Activated T-cell treated with anti-CD3 and anti-CD28 coated beads, Interleukin-2, amount 50 U/mL, for 1 hour (primary cell): ENCODE data around the gene DGKG.

Experiments used
- DNase-seq: peaks from one replicate; pipeline ENCODE4 v3.0.0-alpha.2; 2020

DGKG gene

DNA sequence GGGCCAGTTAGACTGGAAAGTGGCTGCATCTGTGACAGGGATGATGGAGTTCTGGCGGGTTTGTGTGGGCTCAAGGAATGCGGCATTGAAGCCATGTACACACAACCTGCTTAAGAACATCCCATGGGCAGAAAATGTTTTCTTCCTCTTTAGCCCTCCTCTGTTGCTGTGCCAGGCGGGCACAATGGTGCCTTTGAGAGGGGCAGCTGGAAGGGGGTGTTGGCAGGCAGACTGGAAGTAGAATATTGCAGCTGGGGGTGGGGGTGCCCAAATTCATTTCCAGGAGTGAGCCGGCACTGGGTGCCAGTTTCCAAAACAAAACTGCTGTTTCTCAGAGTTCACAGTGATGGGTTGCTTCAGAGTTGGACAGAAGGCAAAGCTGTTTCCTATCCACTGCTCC is 161.3 kb downstream of the DGKG start:
- no peak for DNase-seq

DNA sequence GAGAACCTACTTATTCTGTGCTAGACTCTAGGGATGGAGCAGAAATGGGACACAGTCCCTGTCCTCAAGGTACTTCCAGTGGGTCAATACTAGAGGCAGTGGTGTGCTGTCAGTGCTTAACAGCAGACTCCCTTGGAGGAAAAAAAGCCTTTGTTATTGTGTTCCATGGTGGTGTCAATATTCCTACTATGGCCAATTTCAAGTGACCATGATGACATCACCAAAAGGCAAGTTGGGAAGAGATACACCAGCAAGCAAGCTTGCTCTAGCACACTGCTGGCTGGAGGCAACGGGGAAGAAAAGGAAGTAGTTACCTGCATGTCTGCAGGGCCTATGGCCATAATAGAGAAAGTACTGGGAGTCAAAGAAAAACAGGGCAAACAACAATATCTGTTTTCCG is 163.6 kb downstream of the DGKG start:
- no peak for DNase-seq

GRCh38 chr3:186194451-186194811 is 167.6 kb downstream of the DGKG start:
- no peak for DNase-seq

GRCh38 chr3:186193534-186194450 is 168.2 kb downstream of the DGKG start:
- DNase-seq: no peak

GRCh38 chr3:186192823-186193222 is 169.2 kb downstream of the DGKG start:
- DNase-seq: no peak

DNA sequence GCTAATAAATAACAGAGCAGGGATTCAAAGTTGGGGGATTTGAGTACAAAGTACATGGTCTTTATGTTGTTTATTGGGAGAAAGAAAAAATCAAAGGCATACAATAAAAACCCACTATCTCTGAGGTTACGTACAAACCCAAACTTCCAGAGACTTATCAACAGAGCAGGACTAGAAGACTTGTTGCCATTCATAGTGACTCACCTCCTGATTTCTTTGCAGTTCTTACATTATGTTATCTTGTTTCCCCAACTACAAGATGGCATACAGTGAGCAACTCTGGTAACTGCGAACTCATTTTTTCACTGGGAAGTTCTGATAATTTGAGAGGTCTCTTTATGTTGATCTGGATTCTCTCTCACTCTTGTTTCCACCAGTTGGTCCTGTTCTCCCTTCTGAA is 172.5 kb downstream of the DGKG start:
- DNase-seq: no peak

DNA sequence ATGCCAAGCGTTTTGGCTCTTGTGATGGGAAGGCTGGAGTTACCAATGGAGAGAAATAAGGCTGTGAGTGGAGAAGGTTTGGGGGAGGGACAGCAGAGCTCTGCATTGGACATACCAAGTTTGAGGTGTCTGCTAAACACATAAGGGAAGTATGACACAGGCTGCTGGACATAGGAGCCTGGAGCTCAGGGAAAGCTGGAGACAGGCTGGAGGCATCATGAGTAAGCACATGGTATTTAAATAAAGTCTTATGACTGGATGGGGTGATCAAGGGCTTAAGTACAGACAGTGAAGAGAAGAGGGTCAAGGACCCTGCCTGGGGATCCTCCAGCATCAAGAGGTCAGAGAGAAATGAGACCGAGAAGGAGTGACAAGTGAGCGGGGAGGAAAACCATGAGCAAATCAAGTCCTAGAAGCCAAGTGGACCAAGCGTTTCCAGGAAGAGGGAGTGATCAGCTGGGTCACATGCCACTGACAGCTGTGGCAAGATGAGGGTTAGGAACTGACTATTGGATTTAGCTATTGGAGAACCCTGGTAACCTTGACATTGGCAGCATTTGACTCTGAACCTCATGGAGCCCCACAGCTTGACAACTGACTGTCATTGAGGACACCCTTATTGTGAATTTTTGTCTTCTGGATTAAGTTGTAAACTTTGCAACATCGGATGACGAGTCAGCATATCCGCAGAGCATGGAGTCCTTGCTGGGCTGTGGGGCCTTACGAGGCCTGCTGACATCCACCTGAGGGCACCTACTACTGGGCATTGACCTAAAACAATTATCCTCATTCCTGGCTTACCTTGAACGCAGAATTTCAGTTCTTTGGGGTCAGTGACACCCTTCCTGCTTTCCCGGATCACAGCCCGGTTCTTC is 174.4 kb downstream of the DGKG start:
- DNase-seq: no peak

DNA sequence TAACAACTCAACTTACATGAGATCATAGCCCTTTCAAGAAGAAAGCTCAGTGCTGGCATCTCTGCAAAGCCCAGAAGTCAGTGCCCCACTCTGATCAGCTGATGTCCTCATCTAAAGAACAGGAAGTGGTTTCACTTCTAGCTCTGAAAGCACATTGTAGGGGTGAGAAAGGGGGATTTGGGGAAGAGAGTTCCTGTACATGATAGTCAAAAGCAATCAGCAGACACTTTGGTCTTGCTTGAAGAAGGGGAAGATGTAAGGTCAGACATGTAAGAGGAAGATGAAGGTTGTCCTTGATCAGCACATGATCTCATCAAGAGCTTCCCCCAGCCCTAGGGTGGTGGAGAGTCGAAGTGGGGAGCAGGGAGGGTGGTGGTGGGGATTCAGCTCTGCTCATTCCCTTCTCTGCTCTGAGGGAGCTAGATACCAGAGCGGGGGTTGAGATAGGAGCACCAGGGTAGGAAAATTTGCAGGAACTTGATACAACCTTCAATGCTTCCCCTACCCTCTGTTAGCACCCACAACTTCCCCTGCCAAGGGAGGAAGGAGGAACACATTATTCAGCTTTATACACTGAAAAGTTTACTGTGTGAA is 176.7 kb downstream of the DGKG start:
- no peak for DNase-seq

GRCh38 chr3:186184021-186184420 is 178.0 kb downstream of the DGKG start:
- DNase-seq: no peak

GRCh38 chr3:186182850-186183249 is 179.2 kb downstream of the DGKG start:
- DNase-seq: no peak

DNA sequence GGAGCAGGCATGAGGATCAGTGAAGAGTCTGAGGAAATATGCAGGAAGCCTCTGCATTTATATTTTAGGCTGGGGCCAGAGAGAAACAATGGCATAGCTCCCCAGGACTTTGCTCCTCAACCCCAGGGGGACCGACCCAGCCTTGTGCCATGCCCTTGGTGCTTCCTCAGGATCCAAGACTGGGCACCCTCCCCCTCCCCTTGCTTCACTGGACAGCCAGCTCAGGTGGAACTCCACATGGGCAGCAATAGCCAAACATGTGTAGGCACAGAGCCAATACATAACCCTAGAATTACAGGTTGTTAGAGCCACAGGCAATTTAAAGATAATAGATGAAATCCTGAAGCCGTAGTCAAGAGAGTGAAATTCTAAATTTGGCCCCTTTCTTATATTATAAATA is 180.1 kb downstream of the DGKG start:
- no peak for DNase-seq

DNA sequence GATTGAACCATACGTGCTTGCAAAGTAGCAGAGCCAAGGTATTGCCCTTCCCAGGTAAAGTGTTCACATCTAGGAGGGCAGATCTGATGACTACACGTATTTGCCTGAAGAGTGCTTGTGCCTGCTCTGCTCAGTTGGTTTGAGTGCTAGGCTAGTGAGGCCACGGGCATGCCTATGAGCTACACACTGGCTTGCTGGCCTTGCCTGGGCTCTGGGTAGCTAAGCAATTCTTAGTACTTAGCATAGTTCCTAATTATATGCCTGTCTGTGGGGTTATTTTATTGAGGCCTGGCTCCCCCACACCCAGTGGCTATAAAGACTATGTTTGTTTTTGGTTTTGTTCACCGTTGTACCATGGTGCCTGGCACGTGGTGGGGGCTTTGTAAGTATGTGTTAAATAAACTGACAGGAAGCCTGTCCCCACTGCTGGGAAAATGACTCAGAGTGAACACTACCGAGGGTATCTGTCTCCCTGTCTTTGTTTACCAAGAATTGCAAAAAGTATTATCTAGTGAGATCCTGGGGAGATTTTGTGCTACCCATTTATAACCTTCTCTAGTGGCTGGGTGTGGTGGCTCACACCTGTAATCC is 181.0 kb downstream of the DGKG start:
- no peak for DNase-seq

DNA sequence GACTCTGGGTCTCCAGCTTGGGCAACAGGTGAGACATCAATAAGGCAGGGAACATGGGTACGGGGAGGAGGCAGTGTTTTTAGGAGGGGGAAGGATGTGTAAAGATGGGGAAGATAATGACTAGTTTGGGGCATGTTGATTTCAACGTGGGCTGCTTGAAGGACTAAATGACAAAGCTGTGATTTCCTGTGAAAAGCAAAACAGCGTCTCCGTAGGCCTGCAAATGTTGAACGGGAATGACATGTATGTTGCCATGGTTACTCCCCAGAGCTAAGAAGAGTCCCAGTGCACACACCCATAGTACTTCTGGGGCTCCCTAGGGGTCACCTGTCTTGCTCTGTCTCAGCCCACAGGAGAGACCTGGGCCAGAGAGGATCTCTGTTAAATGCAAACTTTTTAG is 181.9 kb downstream of the DGKG start:
- DNase-seq: no peak

DNA sequence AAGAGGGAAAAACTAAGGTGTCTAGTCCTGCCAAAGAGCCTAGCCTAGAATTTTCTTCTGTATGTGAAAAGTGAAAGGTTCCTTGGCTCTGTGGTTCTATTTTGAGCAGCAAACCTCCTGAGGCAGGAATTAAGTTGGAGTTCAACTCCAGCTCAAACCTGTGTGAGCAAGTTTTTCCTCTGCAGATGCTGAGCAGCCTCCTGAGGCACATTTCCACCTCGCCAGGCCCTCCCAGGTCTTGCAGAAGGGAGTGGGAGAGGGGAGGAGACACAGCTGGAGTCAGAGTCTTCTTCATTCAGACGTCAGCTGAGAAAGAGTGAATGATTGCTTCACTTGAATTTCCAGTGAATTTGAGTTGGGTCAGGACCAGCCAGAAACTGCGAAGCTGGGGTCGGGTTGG is 183.6 kb downstream of the DGKG start:
- DNase-seq: no peak

GRCh38 chr3:186176373-186176990 is 185.6 kb downstream of the DGKG start:
- no peak for DNase-seq

DNA sequence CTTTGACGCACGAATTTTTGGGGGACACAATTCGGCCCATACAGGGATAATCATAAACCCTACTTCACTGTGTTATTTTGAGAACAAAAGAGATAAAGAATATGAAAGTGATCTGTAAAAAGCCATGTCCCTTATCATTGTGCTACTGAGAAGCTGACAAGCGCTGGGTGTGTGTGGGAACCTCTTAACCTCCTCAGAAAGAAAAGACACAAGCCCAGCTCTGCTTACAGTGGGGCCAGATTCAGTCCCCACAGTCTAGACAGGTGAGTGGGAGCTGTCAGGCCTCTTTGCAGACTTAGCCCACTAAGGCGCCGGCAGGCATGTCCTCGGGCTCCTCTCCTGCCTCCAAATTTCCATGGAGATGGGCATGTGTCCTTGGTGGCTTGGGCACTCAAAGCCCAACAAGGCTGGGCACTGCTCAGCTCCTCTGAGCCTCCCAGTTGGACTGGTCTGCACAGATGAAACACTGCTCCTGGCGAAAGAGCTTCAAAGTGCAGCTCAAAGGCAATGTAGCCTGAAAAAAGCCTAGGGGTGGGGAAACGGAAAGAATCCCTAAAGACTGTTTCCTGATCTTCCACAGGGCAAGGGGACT is 188.7 kb downstream of the DGKG start:
- DNase-seq: no peak

GRCh38 chr3:186172353-186172752 is 189.7 kb downstream of the DGKG start:
- DNase-seq: no peak

- DNase-seq: no peak
Observed at GRCh38 chr3:186171521-186171920, 190.5 kb downstream of the DGKG start.

DNA sequence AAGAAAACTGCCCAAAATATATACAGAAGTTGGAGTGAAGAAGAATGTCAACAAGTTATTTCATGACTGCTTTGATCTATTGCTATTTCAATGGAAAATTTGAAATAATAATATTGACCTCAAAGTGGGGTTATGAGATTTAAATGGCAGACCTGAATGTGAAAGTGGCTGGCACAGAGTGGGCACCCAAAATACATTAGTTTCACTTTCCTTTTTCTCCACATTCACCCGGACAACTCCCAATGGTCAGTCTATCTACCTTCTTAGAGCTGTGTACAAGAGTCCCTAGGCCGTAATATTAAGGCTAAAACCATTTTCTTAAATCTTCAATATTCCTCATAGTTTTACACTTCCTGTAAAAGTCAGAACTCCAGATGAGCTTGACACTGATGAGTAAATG is 191.5 kb downstream of the DGKG start:
- DNase-seq: no peak

DNA sequence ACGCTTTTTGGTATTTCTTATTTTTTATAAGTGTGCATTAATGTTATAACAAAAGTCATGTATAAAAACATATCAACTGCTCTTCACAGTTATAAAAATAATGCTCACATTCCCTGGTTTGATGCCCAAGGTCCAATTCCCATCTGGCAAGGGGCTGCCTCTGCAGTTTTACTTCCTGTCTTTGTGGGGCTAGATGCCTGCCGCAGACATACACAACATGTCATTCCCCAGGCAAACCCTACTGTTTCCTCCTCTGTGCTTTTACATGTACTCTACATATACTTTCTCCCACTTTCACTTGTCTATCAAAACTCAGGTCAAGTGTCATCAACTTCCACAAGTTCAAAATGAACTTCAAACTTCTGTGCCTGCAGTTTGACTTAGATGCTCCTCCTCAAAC is 192.7 kb downstream of the DGKG start:
- no peak for DNase-seq

GRCh38 chr3:186168976-186169375 is 193.1 kb downstream of the DGKG start:
- DNase-seq: no peak

DNA sequence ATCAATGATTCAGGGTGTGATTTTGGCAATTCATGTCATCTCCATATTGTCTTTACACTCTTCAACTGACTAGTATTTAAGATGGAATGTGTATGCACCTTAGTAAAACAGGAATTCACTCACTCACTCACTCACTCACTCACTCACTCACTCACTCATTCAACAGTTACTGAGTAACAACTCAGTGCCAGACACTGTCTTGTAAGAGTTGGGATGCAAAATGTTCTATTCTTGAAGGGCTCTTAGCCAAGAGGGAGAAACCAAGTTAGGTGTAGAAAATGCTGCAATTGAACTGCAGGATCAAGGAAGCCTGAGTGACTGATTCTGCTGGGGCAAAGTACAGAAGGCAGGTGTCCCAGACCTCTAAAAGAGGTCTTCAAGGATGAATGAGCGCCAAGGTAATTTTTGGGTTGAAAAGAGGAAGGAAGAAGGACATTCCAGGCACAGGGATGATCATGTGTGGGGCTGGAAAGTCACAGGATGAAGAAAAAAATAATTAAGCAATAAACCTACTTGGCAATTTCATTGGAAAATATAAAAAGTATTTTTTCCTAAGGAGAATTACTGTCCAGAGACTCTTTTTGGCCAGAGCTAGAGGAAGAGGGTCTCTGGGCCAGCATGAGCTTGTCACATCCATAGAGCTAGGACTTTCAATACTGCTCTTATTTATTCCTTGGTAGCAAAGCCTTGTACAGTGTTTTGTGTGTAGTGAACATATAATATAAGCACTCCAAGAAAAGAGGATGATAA is 194.2 kb downstream of the DGKG start:
- DNase-seq: no peak
